Measurements from ENCODE around the gene TMEM219.

Gene TMEM219

DNA sequence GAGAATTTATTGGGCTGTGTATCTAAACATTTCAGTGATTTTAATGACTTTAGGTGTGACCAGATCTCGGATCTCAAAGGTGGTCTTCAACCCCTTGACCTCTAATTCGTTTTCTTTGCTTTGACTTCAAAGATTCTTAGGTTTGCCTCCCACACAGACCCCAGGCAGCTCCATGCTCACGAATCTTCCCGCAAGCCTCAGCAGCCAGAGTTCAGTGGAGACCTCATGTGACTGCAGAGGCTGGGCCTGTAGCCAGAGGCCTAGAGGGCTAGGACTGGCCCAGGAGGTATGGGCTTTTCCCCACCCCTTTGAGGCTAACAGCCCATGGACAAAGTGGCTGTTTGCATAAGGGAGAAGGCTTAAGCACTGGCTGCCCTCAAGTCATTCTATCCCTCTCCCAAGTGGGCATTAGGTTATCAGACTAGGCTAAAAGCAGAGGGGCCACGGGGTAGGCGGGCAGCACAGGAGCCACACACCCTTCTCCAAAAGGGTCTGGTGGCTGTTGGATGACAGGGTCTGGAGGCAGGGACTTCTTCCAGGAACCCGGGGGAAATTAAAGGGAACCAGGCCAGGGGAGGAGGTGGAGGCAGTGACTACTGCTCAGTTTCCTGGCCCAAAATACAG is 30.6 kb downstream of the TMEM219 start:
- H3K9me3 ChIP-seq (ENCODE audit: control insufficient read depth, insufficient read depth, low read length), result no peaks in the 10 kb centered on the region
- H3K36me3 ChIP-seq (ENCODE audit: insufficient read depth, low read length), result peaks cover 4% of the 10 kb centered on the region; the same call in 1 of the 2 replicates
- no peak overlapping the region for H3K9ac ChIP-seq (ENCODE audit: low read depth, low read length)
- no peaks in the 10 kb centered on the region; the same call in 1 of the 2 replicates for H3K4me1 ChIP-seq (ENCODE audit: insufficient read depth, low read length)

DNA sequence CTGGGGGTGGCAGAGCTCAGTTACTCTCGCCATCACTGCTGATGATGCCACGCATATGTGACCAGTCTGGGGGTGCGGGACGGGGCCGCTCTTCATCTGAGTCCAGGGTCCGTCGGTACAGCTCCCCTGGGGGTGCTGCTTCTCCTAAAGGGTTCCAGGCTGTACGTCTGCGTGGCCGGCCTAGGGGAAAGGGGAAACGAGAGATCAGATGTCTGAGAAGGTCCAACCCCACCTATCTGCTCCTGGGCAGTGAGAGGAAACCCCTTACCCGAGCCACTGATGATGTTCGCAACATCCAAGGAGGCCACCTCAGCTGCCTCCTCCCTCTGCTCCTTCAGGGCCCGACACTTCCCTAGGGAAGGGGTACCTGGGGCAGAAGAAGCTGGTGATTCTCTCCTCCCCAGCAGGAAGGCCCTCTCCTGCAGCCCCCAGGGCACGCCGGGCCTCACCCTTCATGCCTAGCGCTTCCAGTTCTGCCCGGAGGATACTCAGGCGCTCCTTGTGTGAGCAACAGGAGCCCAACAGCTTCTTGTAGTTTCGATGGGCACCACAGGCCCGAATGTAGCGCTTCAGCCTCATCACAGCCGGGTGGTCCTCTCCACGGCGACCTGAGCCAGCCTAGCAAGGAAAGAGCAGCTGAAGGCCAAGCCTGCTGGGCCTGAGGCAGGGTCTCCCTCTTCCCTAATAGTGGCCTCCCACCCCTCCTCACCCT is 31.5 kb downstream of the TMEM219 start:
- H3K9me3 ChIP-seq (ENCODE audit: control insufficient read depth, insufficient read depth, low read length), result no peaks in the 10 kb centered on the region
- H3K4me1 ChIP-seq (ENCODE audit: insufficient read depth, low read length), result no peaks in the 10 kb centered on the region; the same call in 1 of the 2 replicates
- H3K36me3 ChIP-seq (ENCODE audit: insufficient read depth, low read length), result peaks cover 4% of the 10 kb centered on the region; the same call in 1 of the 2 replicates
- no peak overlapping the region for H3K9ac ChIP-seq (ENCODE audit: low read depth, low read length)

- Histone ChIP-seq H3K9me3 (ENCODE audit: control insufficient read depth, insufficient read depth, low read length) (no peaks in the 10 kb centered on the region), H3K4me1 (ENCODE audit: insufficient read depth, low read length) (no peaks in the 10 kb centered on the region; the same call in 1 of the 2 replicates), H3K9ac (ENCODE audit: low read depth, low read length) (no peak overlapping the region), H3K36me3 (ENCODE audit: insufficient read depth, low read length) (peaks cover 4% of the 10 kb centered on the region; the same call in 1 of the 2 replicates)
Measured at GRCh38 chr16:29993903-29994599, 32.2 kb downstream of the TMEM219 start.

DNA sequence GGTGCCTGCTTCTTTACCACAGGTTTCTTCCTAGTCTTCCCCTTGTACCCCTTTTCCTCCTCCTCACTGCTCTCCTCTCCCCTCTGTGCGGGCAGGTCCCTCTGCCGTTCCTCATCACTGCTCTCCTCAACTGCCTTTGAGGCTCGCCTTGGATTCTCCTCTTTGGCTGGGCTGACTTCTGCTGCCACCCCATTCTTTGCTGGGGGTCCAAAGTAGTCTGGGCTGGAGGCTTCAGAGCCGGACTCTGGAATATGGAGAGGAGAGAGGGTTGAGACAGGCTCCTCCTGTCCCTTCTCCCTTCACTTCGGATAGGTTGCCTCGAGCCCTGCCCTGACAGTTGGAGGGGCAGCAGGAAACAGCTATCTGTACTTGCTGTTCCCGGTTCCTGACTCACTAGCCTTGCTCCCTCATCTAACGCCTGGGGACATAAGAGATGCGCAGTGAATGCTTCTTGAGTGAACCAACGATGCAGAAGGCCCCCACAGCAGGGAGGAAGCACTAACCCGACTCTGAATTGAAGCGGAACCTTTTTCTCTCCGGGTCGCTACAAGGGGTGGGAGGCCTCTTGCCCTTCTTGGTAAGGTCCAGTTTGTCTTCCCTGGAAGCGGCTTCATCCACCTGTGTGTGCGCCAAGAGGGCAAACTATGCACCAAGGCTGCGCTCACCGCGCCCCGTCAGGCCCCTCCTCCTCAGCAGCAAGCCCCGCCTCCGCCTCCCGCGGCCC is 32.9 kb downstream of the TMEM219 start:
- Histone ChIP-seq H3K4me1 (ENCODE audit: insufficient read depth, low read length) (no peaks in the 10 kb centered on the region; the same call in 1 of the 2 replicates), H3K36me3 (ENCODE audit: insufficient read depth, low read length) (peaks cover 4% of the 10 kb centered on the region; the same call in 1 of the 2 replicates), H3K9ac (ENCODE audit: low read depth, low read length) (peak overlapping the region; percentile 65), H3K9me3 (ENCODE audit: control insufficient read depth, insufficient read depth, low read length) (no peaks in the 10 kb centered on the region)

- H3K36me3 ChIP-seq (ENCODE audit: insufficient read depth, low read length), result peaks cover 4% of the 10 kb centered on the region; the same call in 1 of the 2 replicates
- no peaks in the 10 kb centered on the region for H3K9me3 ChIP-seq (ENCODE audit: control insufficient read depth, insufficient read depth, low read length)
- peak within 1 kb of the TSS; percentile 65 for H3K9ac ChIP-seq (ENCODE audit: low read depth, low read length)
- H3K4me1 ChIP-seq (ENCODE audit: insufficient read depth, low read length), result no peaks in the 10 kb centered on the region; the same call in 1 of the 2 replicates
Measured at GRCh38 chr16:29995324-29995910, 33.5 kb downstream of the TMEM219 start, which contains the start of gene HIRIP3. Gene HIRIP3 (minus strand): TSS chr16:29995617. CDS start chr16:29995605, 12 bp downstream.

DNA sequence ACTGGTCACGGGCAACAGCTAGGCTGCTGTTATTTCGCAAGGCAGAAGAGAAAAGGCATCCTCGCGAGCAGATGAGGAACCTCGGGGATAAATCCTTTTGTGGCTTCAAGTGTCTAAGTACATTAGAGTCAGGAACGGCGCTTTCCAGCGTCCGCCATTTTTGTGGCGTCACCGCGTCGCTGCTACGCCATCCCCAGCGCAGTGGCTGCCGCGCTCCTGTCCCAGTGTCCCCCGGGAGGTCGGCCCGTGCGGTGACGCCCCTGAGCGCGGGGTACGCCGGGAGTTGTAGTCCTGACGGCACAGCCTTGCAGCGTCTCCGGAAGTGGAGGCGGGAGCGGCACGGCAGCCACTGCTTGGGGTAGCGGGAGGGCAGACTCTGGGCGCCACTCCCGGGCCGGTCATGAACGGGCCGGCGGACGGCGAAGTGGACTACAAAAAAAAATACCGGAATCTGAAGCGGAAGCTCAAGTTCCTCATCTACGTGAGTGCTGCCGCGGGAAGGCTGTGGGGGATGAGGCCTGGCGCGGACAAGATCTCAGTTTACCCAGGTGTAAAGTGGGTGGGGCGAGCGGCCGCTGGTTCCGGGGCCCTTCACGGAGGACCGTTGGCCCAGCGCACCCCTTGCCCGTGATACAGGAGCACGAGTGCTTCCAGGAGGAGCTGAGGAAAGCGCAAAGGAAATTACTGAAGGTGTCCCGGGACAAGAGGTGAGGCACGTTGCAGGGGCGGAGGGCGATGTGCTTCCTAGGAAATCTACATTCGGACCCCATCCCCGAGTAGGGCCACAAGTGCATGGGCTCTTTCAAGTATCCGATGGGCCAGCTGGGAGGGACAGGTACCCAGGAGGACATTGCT is 34.3 kb downstream of the TMEM219 start, which contains the start of gene INO80E:
INO80E (plus strand) TSS at position 331 of the 855 bp plus-strand sequence; CDS start at position 401, 70 bp downstream.
- Histone ChIP-seq H3K9ac (ENCODE audit: low read depth, low read length) (peak within 1 kb of the TSS; percentile 65), H3K9me3 (ENCODE audit: control insufficient read depth, insufficient read depth, low read length) (no peaks in the 10 kb centered on the region), H3K36me3 (ENCODE audit: insufficient read depth, low read length) (peaks cover 4% of the 10 kb centered on the region; the same call in 1 of the 2 replicates), H3K4me1 (ENCODE audit: insufficient read depth, low read length) (no peaks in the 10 kb centered on the region; the same call in 1 of the 2 replicates)

GRCh38 chr16:29996766-29997250 is 34.9 kb downstream of the TMEM219 start:
- peak overlapping the region; percentile 65 for H3K9ac ChIP-seq (ENCODE audit: low read depth, low read length)
- peaks cover 4% of the 10 kb centered on the region; the same call in 1 of the 2 replicates for H3K36me3 ChIP-seq (ENCODE audit: insufficient read depth, low read length)
- H3K9me3 ChIP-seq (ENCODE audit: control insufficient read depth, insufficient read depth, low read length), result no peaks in the 10 kb centered on the region
- H3K4me1 ChIP-seq (ENCODE audit: insufficient read depth, low read length), result no peaks in the 10 kb centered on the region; the same call in 1 of the 2 replicates

DNA sequence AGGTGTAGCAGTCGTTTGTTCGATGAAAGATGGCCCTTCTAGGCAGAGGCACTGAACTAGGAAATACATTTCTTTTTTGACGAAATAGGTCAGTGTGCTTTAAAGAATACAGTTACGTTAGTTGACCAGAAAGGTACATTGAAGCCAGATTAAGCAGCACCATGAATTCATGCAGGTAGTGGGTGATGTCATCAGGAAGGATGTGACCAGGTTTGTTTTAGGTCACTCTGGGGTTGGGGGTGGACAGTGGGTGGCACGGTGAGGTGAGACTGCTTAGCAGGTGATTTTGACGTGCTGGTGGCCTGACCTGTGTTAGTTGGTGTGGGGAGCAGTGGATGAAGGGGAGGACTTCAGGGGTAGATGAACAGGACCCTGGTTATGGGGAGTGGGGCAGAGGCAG is 37.7 kb downstream of the TMEM219 start:
- H3K9ac ChIP-seq (ENCODE audit: low read depth, low read length), result no peak overlapping the region
- H3K4me1 ChIP-seq (ENCODE audit: insufficient read depth, low read length), result no peaks in the 10 kb centered on the region; the same call in 1 of the 2 replicates
- no peaks in the 10 kb centered on the region; the same call in 1 of the 2 replicates for H3K36me3 ChIP-seq (ENCODE audit: insufficient read depth, low read length)
- no peaks in the 10 kb centered on the region for H3K9me3 ChIP-seq (ENCODE audit: control insufficient read depth, insufficient read depth, low read length)

- no peaks in the 10 kb centered on the region for H3K9me3 ChIP-seq (ENCODE audit: control insufficient read depth, insufficient read depth, low read length)
- no peaks in the 10 kb centered on the region; the same call in 1 of the 2 replicates for H3K36me3 ChIP-seq (ENCODE audit: insufficient read depth, low read length)
- peak overlapping the region; percentile 3; the same call in 1 of the 2 replicates for H3K9ac ChIP-seq (ENCODE audit: low read depth, low read length)
- H3K4me1 ChIP-seq (ENCODE audit: insufficient read depth, low read length), result no peaks in the 10 kb centered on the region
Measured at GRCh38 chr16:30000735-30001631, 39.1 kb downstream of the TMEM219 start.

DNA sequence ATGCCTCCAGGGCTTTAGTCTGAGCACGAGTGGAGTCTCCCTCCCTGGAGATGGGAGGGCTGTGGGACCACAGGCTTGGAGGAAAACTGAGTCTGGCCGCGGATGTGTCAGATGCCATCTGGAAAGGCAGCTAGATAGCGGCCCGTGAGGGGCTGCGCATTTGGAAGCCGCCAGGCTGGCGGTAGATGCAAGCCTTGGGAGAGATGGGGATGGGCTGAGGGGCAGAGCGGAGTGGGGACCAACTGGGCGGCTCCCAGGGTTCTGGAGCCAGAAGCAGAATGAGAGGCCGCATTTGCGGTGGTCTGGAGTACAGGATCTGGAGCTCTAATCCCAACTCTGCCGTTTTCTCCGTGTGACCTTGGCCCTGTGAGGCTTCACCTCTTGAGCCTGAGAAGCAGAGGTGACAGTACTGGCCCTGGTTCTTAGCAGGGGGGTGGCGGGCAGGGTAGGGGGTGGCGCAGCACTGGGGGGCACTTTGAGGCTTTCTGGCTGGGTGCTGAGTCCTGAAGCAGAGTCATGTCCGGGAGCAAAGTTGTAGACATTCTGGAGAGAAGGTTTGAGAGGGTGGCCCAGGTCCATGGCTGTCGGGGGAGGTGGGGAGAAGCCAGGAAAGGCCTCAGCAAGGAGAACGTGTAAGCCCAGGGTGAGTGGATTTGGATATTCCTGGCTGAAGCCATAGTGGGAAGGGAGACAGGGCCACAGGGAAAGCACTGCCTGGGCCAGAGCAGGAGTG is 40.9 kb downstream of the TMEM219 start:
- Histone ChIP-seq H3K4me1 (ENCODE audit: insufficient read depth, low read length) (no peaks in the 10 kb centered on the region), H3K9ac (ENCODE audit: low read depth, low read length) (no peak overlapping the region), H3K9me3 (ENCODE audit: control insufficient read depth, insufficient read depth, low read length) (no peaks in the 10 kb centered on the region), H3K36me3 (ENCODE audit: insufficient read depth, low read length) (no peaks in the 10 kb centered on the region; the same call in 1 of the 2 replicates)

- H3K4me1 ChIP-seq (ENCODE audit: insufficient read depth, low read length), result no peaks in the 10 kb centered on the region
- H3K9me3 ChIP-seq (ENCODE audit: control insufficient read depth, insufficient read depth, low read length), result no peaks in the 10 kb centered on the region
- H3K36me3 ChIP-seq (ENCODE audit: insufficient read depth, low read length), result no peaks in the 10 kb centered on the region; the same call in 1 of the 2 replicates
- no peak overlapping the region for H3K9ac ChIP-seq (ENCODE audit: low read depth, low read length)
Measured at GRCh38 chr16:30003670-30004423, 42.0 kb downstream of the TMEM219 start.

All from ES-I3 (cell line).